UCSD-AML1 (cell line): Measurements from ENCODE around the gene CALN1.
"Not testable (repeated sequence)": the region's sequence is repeated elsewhere in the genome, so short reads cannot be mapped to it uniquely, and the experiment has no call there.

Experiments
- DNase-seq: peaks from one replicate; lab custom pipeline; 2025; ENCODE audit not compliant: unreplicated experiment; lab: John Stamatoyannopoulos, UW

The CALN1 gene

DNA sequence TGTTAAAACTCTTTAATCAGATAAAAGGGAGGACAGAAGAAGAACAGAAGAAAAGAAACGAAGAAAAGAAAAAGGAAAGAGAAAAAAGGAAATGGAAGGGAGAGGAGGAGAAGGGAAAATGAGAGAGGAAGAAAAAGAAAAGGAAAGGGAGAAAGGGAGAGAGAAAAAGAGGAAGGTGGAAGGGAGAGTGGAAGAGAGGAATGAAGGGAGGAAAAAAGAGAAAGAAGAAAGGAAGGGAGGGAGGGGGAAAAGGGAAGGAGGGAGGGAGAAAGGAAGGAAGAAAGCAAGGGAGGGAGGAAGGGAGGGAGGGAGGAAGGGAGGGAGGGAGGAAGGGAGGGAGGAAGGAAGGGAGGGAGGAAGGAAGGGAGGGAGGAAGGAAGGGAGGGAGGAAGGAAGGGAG is 305.7 kb downstream of the CALN1 start:
- DNase-seq: no peak

DNA sequence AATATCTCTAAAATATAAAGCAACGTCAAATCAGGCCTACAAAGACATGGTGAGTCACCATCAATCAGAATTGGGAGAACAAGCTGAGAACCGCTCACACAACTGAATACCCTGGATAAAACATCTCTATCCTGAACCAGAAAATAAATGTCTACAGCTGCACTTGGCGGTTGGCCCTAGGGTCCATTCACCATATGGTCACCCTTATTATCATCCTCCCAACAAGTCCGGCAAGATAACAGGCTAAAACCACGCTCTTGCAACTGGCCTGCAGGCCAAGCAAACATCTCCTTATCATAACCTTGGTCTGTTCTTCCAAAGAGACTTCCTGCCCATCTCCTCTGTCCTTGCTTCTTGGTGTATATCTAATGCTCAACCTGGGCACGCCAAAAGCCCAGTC is 310.7 kb downstream of the CALN1 start:
- DNase-seq: no peak

DNA sequence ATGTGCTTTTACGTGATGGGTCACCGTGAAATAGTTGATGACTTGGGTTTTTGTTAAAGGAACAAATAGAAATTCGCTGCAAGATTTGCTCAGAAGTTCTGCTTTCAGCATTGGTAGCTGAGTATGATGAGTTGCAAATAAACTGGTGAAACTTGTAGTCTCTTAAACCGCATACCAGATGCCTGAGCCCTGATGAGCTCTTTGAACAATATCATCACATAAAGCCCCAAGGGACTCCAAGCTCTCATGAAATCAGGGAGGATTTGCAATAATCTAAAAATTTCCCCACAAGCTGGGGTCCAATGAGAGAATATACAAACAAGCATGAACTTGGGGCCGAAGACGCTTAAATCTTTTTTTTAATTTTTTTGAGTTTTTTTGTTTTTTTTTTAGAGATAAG is 312.4 kb downstream of the CALN1 start:
- no peak for DNase-seq

DNA sequence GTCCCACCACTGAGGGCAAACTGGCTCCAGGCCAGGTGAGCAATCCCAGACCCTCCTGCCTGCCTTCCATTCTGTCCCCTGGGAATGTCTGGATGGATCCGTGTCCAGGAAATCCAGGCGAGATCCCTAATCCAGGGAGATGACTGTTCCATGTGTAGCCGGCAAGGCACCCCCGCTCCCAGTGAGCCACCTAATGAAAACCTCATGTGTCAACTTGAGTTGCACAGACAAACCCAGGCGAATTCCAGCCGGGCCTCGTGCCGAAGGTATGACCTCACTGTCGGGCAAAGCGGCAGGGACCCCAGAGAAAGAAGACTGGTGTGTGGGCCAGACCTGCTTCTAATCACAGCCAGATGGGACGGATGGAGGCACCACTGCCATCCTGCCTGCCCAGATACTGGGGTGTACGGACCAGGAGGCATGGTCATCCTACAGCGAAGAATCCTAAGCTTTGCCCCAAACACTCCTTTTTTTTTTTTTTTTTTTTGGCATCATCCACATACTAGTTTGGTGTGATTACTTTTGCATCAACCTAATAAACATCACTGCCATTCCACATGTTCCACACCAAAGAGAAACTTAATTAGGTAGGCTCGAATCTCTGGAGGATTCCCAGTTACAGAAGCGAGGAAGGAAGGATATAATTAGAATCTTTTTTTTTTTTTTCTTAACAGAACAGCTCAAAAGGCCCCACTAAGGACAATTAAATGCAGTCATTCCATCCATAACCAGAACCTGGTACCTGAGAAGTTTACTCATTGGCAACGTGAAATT is 313.1 kb downstream of the CALN1 start:
- no peak for DNase-seq

DNA sequence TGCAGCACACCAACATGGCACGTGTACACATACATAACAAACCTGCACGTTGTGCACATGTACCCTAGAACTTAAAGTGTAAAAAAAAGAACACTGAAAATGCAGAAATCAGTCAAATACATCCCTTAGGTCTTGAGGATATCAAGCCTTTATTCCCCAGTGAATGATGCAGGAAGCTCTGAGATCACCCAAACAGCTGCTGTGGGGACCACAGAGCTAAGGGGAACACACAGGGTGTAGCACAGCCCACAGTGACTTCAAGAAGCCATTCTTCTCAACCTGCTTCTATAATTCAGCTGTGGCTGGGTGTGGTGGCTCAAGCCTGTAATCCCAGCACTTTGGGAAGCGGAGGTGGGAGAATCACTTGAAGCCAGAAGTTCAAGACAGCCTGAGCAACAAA is 314.9 kb downstream of the CALN1 start:
- DNase-seq: no peak

DNA sequence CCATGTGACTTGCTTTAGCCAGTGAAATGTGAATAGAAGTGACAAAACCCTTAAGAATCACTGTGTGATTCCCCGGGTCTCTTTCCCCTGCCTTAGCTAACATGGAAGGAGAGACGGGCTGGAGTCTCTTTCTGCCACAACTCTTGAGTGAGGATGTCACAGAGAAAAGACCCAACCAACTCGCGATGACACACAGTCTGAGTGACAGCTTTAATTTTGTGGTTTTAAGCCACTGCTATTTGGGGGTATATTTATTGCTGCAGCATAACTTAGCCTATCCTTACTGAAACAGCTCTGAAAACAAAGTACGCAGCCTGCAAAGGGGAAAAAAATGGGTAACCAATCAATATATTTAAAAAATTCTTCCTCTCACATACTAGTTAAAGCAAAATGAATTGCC is 319.4 kb downstream of the CALN1 start:
- no peak for DNase-seq

DNA sequence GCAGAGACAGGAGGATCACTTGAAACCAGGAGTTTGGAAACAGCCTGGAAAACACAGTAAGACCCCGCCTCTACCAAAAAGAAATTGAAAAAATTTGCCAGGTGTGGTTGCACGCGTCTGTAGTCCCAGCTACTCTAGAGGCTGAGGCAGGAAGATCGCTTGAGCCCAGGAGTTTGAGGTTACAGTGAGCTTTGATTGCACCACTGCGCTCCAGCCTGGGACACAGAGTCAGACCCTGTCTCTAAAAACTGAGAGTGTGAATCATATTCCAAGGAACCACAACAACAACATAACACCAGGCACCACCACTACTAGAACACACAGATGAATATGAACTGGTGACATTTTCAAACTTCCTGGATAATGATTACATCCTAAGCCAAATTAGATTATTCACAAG is 324.2 kb downstream of the CALN1 start:
- no peak for DNase-seq

DNA sequence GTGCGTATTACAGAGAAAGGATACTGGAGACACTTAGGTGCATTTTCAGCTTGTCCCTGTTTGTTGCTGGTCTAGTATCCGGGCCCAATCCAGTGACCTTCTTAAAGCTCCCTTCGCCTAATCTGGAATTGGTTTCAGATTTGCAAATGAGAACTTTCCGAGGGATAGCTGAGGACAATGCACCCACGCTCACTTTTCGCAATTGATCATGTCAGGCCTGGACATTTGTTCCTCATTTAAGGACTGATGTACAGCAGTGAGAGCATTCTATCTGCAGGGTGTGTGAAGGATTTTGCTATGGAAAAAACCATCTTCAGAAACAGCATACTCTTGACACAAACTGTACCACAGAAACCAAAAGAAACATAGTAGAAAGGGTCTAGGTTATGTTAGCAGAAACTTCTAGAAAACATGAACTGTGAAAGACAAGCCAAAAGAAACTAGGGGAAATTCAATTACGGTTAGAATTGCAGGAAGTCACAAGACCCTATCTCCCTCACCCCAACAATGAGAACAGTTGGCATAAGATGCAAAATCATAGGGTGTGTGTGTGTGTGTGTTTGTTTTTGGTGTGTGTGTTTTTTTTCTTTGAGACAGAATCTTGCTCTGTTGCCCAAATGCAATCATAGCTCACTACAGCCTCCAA is 331.1 kb downstream of the CALN1 start:
- DNase-seq: no peak

DNA sequence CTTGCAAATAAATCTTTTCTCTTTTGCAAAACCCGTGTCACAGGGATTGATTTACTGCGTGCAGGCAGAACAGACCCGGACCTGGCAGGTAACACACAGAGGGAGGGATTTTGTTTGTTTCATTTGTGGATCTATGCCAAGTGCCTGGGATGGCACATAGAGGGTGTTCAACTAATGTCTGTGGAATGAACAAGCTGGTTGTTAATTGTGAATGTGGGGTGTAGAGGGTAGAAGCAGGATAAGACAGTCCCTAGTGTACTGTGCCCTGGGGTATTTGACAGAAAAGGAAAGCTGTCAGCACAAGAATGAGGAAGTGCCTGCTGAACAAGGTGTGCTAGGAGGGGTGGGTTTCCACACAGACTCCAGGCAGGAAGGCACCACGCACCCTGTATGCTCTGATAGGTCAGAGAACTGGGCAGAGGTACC is 331.8 kb downstream of the CALN1 start:
- no peak for DNase-seq

DNA sequence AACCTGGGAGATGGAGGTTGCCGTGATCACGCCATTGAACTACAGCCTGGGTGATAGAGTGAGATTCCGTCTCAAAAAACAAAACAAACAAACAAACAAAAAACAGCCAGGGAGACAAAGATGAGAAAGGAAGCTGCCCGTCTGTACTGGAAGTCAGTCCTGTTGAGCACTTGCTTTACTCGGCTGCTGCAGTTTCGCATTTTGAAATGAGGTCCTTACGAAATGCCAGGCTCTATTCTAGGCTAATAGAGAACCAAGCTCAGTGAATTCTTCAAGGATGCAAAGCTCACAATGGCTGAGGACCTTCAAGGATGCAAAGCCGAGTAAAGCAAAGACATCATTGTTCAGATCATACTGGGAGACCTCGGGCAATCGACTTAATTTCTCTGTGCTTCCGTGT is 333.3 kb downstream of the CALN1 start:
- no peak for DNase-seq

DNA sequence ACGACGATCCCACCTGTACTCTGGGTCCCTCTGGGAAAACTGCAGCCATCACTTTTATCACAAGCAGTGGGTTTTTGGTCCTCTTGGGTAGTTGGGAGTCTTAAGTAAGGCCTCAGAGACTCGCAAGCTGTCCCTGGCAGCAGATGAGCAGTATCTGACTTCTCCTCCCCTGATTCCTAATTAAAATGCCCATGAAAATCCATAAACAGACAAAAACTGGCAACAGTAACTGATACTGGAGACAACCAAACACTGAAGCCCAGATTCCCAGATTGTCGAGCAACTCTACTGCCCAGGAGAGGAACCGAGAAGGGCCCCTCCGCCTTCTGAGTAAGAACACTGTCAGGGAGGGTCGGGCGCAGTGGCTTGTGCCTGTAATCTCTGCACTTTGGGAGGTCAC is 333.8 kb downstream of the CALN1 start:
- DNase-seq: no peak

DNA sequence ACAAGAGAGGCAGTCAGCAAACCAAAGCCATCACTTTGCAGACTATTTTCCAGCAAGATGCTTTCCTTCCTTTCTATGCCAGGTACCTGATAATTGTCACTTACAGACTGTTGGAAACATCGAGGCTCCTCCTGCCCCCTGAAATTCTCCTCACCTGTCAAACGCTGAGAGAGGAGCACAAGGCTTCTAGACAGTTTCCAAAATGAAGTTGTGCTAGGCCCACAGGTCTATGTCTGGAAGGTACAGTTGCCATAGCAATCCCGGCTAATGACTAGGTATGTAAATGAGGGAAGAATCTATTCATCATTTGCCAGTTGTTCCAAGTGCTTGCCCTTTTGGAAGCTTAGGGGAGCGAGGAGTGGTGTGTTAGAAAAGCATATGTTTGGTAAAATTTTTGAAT is 334.4 kb downstream of the CALN1 start:
- no peak for DNase-seq

DNA sequence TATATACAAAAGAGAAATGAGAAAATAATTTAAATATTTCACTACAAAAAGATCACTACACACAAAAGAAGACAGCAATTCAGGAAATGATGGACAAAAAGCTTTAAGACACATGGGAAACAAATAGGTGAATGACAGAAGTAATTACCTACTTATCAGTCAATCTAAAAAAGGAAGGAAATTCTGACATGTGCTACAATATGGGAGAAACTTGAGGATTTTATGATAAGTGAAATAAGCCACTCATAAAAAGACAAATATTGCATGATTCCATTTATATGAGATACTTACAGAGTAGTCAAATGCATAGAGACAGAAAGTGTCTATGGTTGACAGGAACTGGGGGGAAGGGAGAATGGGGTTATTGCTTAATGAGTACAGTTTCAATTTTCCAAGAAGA is 339.2 kb downstream of the CALN1 start:
- DNase-seq: no peak

DNA sequence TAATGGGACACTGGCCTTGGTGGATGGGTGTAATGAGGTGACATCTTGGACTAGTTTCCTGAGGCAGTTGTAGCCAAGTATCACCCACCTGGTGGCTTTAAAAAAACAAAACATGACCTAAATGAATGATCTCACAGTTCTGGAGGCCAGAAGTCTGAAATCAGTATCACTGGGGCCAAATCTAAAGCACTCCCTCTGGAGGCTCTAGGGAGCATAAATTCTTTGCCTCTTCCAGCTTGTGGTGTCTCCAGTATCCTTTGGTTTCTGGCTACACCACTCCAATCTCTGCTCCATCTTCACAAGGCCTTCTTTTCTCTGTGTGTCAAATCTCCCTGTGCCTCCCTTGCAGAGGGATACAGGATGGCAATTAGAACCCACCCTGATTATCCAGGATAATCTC is 342.9 kb downstream of the CALN1 start:
- no peak for DNase-seq

DNA sequence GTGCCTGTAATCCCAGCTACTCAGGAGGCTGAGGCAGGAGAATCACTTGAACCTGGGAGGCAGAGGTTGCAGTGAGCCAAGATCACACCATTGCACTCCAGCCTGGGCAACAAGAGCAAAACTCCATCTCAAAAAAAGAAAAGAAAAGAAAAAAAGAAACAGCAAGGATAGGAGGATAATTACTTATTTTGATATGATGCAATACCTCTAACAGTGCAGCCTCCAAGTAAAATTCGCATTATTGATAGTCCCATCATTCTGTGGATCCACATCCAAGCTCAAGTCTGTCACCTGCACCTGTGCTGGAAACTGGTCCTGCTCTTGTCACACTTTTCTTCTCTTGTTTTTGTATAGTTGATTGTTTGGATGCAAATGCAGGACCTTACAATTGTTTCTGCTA is 346.4 kb downstream of the CALN1 start:
- not testable (repeated sequence) for DNase-seq

DNA sequence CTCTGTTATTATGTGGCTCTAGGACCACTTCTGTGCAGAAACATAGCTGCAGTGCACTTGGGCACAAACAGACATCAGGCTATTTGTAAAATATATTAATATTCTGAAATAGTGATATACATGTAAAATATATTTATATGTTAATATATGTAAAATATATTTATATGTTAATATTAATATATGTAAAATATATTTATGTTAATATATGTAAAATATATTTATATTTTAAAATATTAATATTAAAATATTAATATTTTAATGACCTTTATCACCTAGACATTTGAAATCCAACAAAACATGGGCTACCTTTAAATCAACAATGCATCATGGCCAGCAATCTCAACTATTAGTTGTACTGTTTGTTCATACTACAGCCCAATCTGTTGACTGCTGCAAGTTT is 347.2 kb downstream of the CALN1 start:
- DNase-seq: no peak

DNA sequence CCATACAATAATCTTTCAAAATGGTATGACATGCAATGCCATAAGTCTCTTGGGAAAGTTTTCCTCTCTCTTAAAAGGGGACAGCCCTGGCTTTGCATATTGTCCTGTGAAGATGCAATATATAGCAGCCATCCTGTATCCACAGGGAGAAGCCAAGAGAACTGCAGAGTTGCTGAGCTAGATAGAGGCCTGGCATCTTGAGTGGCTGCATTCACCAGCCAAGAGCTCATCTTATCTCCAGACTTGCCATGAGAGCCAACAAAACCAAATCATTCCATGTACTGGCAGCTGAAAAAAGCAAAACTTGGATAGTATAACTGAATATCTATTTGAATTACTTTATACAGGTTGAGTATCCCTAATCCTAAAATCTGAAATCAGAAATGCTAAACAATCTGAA is 348.8 kb downstream of the CALN1 start:
- no peak for DNase-seq

DNA sequence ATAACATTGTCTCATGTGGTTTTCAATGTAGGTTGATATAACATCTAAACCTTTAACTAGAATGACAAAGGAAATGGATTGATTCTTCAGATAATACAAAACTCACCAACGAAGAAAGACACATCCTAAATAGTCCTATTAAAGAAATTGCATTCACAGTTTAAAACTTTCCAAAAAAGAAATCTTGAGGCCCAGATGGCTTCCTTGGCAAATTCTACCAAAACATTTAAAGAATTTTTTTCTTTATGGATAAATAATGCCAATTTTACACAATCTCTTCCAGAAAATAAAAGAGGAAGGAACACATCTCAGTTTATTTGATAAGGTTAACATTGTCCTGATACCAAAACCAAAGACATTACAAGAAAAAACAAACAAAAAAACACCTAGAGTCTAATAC is 349.5 kb downstream of the CALN1 start:
- no peak for DNase-seq

DNA sequence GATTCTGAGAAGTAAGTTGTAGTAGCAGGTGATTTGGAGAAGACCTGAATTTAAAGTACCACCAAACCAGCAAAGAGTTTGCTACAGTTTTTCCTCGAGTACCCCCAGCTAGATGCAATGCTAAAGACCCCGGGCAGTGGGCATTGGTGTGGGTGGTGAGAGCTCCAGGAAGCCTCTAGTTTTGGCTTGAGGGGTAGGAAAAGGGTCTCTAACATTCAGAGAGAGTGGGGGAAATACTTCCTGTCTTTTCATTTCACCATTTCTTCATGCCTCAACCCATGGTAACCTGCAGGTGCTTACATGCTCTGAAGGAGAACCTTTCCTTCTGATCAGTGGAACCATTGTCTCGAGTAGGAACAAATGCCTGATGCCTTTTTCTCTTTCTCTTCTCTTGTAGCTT is 352.2 kb downstream of the CALN1 start:
- no peak for DNase-seq

DNA sequence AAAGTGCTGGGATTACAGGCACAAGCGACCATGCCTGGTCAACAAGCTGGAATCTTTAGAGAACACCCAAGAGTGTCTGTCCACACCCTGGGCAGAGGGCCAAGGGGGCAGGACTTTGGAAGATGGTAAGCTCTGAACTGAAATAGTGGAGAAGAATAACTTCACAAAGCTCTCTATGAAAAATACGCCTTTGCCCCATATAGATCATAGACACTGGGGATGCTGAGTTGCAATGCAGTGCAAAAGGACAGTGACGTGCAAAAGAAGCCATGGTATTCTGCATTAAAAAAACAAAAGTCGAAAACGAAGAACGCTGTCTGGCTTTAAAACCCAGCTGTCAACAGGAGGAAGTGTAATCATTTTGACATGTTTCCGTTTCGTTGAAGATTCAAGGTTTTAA is 353.6 kb downstream of the CALN1 start:
- DNase-seq: no peak

DNA sequence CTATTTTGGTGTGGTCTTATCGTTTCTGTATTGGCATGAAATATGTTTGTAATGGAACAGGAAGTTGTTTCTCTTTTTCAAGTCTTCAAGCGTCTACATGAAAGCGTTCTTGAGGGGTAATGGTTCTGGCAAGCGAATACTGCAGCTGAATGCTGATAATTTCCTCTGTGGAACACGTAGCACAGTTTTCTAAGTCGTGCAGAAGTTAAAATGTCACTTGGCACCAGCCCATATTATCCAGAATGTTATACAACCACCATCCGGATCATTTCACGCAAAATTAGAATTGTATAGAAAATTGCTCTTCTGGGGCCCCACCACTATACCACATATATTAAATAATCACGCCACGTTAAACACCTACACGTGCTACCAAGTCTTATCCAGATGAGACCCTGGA is 354.3 kb downstream of the CALN1 start:
- DNase-seq: no peak

DNA sequence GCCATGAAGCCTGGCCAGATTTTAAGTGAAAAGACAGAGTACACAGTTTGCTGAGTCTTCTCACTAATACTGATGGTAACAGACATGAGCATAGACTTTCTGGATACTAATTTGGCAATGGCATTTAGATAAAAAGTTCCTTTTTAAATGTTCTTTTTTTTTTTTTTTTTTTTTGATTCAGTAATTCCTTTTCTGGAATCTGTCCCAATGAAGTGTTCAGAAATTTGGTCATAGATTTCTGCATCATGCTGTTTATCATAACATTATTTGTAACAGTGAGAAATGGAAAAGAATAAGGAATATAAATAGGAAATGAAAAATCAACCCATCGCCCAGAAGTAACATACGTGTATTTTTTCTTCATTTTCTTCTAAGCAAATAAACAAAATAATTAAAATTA is 354.9 kb downstream of the CALN1 start:
- DNase-seq: no peak

DNA sequence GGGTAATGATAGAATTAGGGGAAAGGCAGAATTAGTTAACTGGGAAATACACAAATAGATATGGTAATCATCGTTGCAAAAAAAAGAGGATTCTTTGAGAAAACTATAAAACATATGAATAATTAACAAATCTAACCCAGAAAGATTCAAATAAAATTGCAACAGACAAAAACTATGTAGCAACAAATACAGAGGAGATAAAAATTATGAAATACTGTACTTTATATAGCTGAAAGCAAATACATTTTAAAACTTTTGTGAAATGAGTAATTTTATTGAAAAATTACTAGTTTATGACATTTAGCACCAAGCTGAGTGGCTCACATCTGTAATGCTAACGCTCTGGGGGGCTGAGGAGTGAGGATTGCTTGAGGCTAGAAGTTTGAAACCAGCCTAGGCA is 356.7 kb downstream of the CALN1 start:
- DNase-seq: no peak
